Loucy (cell line): ENCODE measurements around the gene NIM1K.

Source experiments
- EZH2phosphoT487 ChIP-seq: fragments of 200-600 bp; IDR thresholded peaks from 2 replicates; pipeline ENCODE4 v1.6.1; 2018; ENCODE audit warnings: antibody characterized with exemption, mild to moderate bottlenecking, moderate library complexity, borderline replicate concordance
- TF ChIP-seq, protein P1 (sequence below): fragments of 200-600 bp; sonication (generic); conservative IDR thresholded peaks from 2 replicates; pipeline ENCODE4 v1.5.1; 2014; ENCODE audit warnings: mild to moderate bottlenecking, antibody characterized with exemption, low read length

DNA sequence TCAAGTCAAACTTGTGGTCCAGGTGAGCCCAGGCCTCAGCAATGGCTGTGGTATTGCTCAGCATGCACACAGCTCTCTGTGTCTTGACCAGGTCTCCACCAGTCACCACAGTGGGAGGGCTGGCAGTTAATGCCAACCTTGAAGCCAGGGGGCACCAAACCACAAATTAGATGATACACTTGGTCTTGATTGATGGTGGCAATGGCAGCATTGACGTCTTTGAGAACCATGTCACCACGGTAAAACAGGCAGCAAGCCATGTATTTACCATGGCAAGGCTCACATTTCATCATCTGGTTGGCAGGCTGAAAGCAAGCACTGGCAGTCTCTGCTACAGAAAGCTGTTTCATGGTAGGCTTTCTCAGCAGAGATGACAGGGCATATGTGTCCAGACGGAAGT lies 40.0 kb downstream of the NIM1K start:
- TF ChIP-seq, protein P1, sequence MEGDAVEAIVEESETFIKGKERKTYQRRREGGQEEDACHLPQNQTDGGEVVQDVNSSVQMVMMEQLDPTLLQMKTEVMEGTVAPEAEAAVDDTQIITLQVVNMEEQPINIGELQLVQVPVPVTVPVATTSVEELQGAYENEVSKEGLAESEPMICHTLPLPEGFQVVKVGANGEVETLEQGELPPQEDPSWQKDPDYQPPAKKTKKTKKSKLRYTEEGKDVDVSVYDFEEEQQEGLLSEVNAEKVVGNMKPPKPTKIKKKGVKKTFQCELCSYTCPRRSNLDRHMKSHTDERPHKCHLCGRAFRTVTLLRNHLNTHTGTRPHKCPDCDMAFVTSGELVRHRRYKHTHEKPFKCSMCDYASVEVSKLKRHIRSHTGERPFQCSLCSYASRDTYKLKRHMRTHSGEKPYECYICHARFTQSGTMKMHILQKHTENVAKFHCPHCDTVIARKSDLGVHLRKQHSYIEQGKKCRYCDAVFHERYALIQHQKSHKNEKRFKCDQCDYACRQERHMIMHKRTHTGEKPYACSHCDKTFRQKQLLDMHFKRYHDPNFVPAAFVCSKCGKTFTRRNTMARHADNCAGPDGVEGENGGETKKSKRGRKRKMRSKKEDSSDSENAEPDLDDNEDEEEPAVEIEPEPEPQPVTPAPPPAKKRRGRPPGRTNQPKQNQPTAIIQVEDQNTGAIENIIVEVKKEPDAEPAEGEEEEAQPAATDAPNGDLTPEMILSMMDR, result peak; percentile 65
- no peak for TF ChIP-seq EZH2phosphoT487
